ENCODE results near the gene PPDPF. TPM values are rescaled to one million over a fixed set of nuclear protein-coding genes. Genes with fewer than 3 reads are reported as not detected.
"Not testable (repeated sequence)": the region's sequence is repeated elsewhere in the genome, so short reads cannot be mapped to it uniquely, and the experiment has no call there.

PPDPF gene
- total RNA-seq, result 7.3 and 49.8 TPM in 2 replicates

DNA sequence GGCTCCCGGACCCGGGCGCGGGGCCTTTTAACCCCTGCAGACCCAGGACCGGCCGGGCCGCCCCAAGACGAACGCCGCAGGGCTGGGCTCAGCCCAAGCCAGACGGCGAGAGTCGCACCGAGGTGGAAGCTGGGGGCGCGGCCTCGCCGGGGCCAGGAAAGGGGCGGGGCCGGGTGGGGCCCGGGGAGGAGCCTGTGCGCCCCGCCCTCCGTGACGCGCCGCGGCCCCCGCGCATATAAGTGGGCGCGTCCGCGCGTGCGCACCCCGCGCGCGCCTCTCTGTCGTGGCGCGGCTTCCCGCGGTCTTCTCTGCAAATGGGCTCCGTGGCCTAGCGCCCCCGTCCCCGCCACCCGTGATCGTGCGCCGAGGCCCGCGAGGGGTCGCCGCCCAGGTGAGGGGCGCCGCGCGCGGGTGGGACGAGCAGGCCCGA is at the start of gene PPDPF:
TSS of gene PPDPF (plus strand) at position 262 of the 430 bp plus-strand sequence. CDS start 544 bp downstream, outside the sequence.
- DNase-seq (ENCODE audit: low read depth), result no peak

- no peak for DNase-seq (ENCODE audit: low read depth)
Measured at GRCh38 chr20:63471002-63471716, 49.4 kb upstream of the PPDPF start.

GRCh38 chr20:63471717-63471980 is 48.9 kb upstream of the PPDPF start:
- DNase-seq (ENCODE audit: low read depth), result no peak

GRCh38 chr20:63471981-63472831 is 48.4 kb upstream of the PPDPF start, which contains the start of gene KCNQ2:
KCNQ2 (minus strand) TSS chr20:63472655; CDS start chr20:63472463, 192 bp downstream.
- no peak for DNase-seq (ENCODE audit: low read depth)

DNA sequence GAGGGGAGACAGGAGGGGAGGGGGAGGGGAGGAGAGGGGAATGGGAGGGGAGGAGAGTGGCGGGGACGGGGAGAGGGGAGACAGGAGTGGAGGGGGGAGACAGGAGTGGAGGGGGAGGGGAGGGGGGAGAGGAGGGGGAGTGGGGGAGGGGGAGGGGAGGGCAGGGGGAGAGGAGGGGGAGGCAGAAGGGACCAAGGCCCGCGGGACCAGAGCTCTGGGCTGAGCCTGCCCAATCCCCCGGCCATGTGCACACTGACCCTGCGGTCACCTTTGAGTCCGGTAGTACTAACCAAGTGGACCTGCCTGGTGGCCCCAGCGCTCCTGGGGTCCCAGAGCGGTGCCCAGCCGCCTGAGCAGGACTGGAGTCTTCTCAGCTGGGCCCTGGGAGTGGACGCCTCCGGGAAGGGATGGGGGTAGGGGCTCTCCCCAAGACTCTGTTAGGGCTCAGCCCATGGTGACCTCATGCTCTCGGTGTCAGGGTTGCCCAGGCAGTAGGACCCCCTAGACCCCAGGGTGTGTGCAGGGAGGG is 47.6 kb upstream of the PPDPF start:
- DNase-seq (ENCODE audit: low read depth), result no peak

DNA sequence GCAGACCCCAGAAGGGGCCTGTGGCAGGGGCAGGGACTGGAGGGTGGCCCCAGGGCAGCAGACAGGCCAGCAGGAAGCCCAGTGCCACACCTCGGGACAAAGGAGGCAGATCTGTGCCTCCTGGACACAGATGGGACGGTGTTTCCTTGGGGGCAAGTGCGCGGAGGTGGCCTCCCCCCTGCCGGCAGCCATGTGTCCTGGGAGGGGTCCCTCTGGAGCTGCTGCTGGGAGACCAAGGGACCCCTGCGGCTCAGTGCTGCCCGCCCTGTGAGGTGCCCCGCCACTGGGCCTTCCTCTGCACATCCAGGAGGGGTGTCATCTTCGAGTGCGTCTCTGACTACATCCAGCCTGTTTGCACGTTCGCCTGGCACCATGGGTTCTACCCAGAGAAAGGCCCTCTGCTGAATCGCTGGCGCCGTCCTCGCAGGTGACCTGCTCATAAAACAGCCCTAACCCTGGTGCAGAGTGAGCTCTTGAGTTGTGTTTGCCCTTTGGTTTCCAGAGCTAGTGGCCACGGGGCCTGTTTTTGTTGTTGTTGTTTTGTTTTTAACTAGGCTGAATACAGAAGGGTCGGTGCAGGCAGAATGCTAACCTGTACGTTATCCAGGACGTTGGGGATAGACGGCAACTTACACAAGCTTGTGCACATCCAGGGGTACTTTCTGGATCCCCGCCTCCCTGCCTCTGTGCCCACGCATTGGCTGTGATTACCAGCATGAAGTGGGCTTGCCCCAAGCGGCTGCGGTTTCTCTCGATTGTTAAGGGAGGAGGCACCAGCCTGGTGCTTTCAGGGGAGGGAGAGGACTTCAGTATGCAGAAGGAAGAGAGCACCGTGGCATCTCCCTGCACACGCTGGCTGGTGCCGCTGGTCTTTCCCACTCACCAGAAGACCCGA is 46.8 kb upstream of the PPDPF start:
- DNase-seq (ENCODE audit: low read depth), result no peak

DNA sequence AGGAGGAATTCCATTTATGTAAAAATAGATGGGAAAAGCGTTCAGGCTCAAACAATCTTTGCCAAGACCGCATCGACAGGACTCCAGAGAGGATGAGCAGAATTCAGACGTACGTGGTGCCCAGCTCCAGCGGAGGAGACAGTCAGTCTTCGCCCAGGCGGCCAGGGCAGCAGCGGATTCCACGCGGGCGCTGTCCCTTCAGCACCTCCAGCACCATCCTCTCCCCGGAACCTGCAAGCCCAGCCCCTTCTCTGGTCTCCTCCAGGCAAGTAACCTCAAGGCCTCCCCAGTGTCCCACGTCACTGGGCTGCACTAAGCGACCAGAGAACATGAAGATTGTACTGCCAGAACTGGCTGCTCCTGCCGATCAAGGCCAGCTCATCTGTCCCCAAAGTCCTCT is 45.4 kb upstream of the PPDPF start:
- peak; percentile 13 for DNase-seq (ENCODE audit: low read depth)

GRCh38 chr20:63477061-63477616 is 43.4 kb upstream of the PPDPF start:
- DNase-seq (ENCODE audit: low read depth), result no peak

- no peak for DNase-seq (ENCODE audit: low read depth)
Measured at GRCh38 chr20:63477944-63478343, 42.6 kb upstream of the PPDPF start.

DNA sequence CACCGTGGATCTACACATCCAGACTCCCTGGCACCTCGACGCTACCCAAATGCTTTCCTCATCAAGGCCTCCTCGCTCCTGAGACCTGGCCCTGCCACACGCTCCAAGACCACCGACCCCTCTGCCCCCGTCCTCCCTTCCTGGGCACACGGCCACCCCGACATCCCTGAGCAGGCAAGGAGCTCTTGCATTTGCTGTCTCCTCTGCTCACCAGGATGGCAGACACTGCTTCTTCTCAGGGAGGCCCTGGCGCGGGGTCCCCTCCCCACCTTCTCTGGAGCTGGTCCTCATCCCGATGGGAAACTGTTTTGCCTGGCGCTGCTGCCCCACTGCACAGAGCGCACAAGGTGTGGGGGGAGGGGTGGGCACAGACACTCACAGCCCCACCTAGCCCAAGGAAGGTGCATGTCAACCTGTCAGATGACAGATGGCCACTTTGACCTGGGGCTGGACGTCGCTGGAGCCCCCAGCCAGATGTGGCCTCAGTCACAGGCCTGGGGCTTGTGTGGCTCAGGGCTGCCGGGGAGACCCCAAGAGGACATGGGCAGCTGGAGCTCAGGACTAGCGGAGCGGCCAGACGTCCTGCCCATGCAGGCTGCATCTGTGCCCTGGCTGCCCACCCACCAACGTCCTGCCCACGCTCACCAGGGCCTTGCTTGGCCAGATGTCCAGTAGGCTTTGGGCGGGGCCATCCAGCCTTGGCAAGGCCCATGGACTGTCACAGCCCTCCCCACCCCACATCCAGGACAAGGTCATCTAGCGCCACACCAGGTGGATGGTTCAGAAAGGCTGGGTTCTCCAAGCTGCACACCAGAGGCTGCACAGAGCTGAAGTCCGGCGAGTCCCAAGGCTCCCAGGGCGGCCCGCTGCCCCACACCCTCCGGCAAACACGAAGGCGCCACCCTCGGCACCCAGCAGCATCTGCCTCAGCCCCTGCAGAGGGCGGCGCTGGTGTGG is 41.9 kb upstream of the PPDPF start:
- no peak for DNase-seq (ENCODE audit: low read depth)

GRCh38 chr20:63479695-63480419 is 40.7 kb upstream of the PPDPF start:
- not testable (repeated sequence) for DNase-seq (ENCODE audit: low read depth)

DNA sequence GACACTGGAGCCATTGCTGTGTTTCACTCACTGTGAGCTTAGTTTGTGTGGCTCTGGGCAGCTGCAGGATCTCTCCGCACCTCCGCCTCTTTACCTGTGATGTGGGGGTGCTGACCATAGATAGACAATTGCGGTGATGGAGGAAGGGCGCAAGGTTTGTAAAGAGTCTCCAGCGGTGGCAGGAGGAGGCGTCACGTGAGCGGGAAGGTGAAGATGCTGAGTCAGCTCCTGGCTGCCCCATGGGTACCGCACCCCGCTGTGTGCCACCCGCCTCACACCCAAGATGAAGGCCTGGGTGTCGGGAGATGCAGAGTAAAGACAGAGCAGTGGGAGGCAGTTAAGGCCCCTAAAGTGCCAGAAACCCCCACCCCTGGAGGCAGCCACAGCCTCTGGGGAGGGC is 39.1 kb upstream of the PPDPF start:
- no peak for DNase-seq (ENCODE audit: low read depth)

GRCh38 chr20:63482021-63482587 is 38.5 kb upstream of the PPDPF start:
- DNase-seq (ENCODE audit: low read depth), result no peak

GRCh38 chr20:63483834-63484233 is 36.7 kb upstream of the PPDPF start:
- DNase-seq (ENCODE audit: low read depth), result no peak

DNA sequence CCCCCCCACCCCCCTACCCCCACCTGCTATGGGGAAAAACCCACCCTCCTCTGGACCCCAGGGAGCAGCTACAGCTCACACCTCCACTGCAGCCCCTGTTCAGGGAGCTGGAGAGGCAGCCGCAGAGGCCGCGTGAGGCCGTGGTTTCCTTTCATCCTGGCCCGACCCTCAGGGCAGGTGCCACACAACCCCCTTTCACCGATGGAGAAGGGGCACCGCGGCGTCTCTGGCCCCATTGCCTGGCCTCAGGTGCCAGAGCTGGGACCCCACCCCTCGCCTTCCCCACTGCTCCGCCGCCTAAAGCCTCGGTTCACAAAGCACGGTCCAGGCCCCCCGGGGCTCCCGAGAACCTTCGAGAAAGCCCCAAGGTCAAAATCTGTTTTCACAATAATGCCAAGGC is 36.3 kb upstream of the PPDPF start:
- DNase-seq (ENCODE audit: low read depth), result no peak

GRCh38 chr20:63484651-63485403 is 35.7 kb upstream of the PPDPF start:
- no peak for DNase-seq (ENCODE audit: low read depth)

GRCh38 chr20:63486300-63486855 is 34.2 kb upstream of the PPDPF start:
- no peak for DNase-seq (ENCODE audit: low read depth)

- no peak for DNase-seq (ENCODE audit: low read depth)
Measured at GRCh38 chr20:63487116-63487764, 33.3 kb upstream of the PPDPF start.
